BE2C (cell line): Measurements from ENCODE around the gene SFT2D3.

ENCODE experiments used
- DNase-seq: peaks from one replicate; pipeline ENCODE4 v3.0.0-alpha.2; 2020
- H3K27me3 ChIP-seq: fragments of 250-450 bp; sonication (Bioruptor Pico); 2 replicates; pipeline ENCODE4 v1.5.1; 2020; ENCODE audit warnings: mild to moderate bottlenecking
- H3K36me3 ChIP-seq: fragments of 250-450 bp; sonication (Bioruptor Pico); 2 replicates; pipeline ENCODE4 v1.5.1; 2020; ENCODE audit warnings: mild to moderate bottlenecking
- H3K4me1 ChIP-seq: fragments of 250-450 bp; sonication (Bioruptor Pico); 2 replicates; pipeline ENCODE4 v1.5.1; 2020
- H3K4me3 ChIP-seq: 2 replicates; pipeline ENCODE4 v1.5.1; 2011; ENCODE audit warnings: low read depth, low read length
- H3K9me3 ChIP-seq: fragments of 250-450 bp; sonication (Bioruptor Pico); 2 replicates; pipeline ENCODE4 v1.5.1; 2020
- TF ChIP-seq, protein P1 (sequence below): IDR thresholded peaks from 2 replicates; pipeline ENCODE4 v1.5.1; 2012; ENCODE audit warnings: mild to moderate bottlenecking, low read depth, low read length

The SFT2D3 gene

GRCh38 chr2:127702395-127703009, 1.2 kb downstream of the SFT2D3 start:
- DNase-seq, result no peak
- TF ChIP-seq, protein P1, sequence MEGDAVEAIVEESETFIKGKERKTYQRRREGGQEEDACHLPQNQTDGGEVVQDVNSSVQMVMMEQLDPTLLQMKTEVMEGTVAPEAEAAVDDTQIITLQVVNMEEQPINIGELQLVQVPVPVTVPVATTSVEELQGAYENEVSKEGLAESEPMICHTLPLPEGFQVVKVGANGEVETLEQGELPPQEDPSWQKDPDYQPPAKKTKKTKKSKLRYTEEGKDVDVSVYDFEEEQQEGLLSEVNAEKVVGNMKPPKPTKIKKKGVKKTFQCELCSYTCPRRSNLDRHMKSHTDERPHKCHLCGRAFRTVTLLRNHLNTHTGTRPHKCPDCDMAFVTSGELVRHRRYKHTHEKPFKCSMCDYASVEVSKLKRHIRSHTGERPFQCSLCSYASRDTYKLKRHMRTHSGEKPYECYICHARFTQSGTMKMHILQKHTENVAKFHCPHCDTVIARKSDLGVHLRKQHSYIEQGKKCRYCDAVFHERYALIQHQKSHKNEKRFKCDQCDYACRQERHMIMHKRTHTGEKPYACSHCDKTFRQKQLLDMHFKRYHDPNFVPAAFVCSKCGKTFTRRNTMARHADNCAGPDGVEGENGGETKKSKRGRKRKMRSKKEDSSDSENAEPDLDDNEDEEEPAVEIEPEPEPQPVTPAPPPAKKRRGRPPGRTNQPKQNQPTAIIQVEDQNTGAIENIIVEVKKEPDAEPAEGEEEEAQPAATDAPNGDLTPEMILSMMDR, result no peak
- H3K9me3 ChIP-seq, result no peaks in the 10 kb centered on the region

DNA sequence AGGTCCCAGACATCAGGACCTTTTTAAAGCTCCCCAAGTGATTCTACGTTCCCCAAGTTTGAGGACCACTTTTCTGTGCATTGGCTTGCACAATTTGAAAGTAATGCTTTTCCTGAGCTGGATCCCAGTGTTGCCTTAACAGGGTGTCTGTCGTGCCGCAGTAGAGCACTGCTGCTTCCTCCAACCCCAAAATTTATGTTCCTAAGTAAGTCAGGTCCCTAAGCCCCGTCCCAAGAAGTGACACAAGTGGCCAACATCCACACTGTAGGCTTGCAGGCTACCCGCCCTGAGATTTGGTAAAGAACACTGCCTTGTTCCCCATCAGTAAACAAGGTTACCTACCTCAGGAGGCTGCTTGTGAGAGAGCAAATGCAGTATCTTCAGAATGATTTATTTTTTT, 2.0 kb downstream of the SFT2D3 start:
- Histone ChIP-seq H3K36me3 (peaks cover 7% of the 10 kb centered on the region; the same call in 1 of the 2 replicates), H3K9me3 (no peaks in the 10 kb centered on the region), H3K4me3 (peak overlapping the region; percentile 63; the same call in 1 of the 2 replicates), H3K4me1 (no peaks in the 10 kb centered on the region), H3K27me3 (no peaks in the 10 kb centered on the region)
- TF ChIP-seq, protein P1, result no peak
- DNase-seq, result no peak

More at GRCh38 chr2:127702395-127703009, 1.2 kb downstream of the SFT2D3 start:
- Histone ChIP-seq H3K4me3 (peak overlapping the region; percentile 63), H3K4me1 (no peaks in the 10 kb centered on the region), H3K36me3 (0 out of 2 replicates have a peak, but pooled peaks cover 4% of the 10 kb centered on the region), H3K27me3 (no peaks in the 10 kb centered on the region)

GRCh38 chr2:127704641-127705390, 3.5 kb downstream of the SFT2D3 start:
- peaks cover 12% of the 10 kb centered on the region for H3K36me3 ChIP-seq
- no peak for DNase-seq
- no peaks in the 10 kb centered on the region for H3K9me3 ChIP-seq
- TF ChIP-seq, protein P1, result no peak
- H3K4me1 ChIP-seq, result no peaks in the 10 kb centered on the region
- no peak overlapping the region for H3K4me3 ChIP-seq
- H3K27me3 ChIP-seq, result no peaks in the 10 kb centered on the region

- TF ChIP-seq, protein P1, result no peak
- H3K4me3 ChIP-seq, result no peak overlapping the region
- DNase-seq, result no peak
- H3K27me3 ChIP-seq, result no peaks in the 10 kb centered on the region
- no peaks in the 10 kb centered on the region for H3K4me1 ChIP-seq
- peaks cover 12% of the 10 kb centered on the region for H3K36me3 ChIP-seq
- no peaks in the 10 kb centered on the region for H3K9me3 ChIP-seq
Measured at GRCh38 chr2:127705391-127706065, 4.2 kb downstream of the SFT2D3 start.

GRCh38 chr2:127706215-127706990, 5.1 kb downstream of the SFT2D3 start:
- H3K9me3 ChIP-seq, result no peaks in the 10 kb centered on the region
- no peaks in the 10 kb centered on the region for H3K27me3 ChIP-seq
- DNase-seq, result peak; percentile 65
- peaks cover 12% of the 10 kb centered on the region for H3K36me3 ChIP-seq
- no peak overlapping the region for H3K4me3 ChIP-seq
- TF ChIP-seq, protein P1, result no peak
- no peaks in the 10 kb centered on the region for H3K4me1 ChIP-seq
